ENCODE data around the gene PPP1R1B.

DNA sequence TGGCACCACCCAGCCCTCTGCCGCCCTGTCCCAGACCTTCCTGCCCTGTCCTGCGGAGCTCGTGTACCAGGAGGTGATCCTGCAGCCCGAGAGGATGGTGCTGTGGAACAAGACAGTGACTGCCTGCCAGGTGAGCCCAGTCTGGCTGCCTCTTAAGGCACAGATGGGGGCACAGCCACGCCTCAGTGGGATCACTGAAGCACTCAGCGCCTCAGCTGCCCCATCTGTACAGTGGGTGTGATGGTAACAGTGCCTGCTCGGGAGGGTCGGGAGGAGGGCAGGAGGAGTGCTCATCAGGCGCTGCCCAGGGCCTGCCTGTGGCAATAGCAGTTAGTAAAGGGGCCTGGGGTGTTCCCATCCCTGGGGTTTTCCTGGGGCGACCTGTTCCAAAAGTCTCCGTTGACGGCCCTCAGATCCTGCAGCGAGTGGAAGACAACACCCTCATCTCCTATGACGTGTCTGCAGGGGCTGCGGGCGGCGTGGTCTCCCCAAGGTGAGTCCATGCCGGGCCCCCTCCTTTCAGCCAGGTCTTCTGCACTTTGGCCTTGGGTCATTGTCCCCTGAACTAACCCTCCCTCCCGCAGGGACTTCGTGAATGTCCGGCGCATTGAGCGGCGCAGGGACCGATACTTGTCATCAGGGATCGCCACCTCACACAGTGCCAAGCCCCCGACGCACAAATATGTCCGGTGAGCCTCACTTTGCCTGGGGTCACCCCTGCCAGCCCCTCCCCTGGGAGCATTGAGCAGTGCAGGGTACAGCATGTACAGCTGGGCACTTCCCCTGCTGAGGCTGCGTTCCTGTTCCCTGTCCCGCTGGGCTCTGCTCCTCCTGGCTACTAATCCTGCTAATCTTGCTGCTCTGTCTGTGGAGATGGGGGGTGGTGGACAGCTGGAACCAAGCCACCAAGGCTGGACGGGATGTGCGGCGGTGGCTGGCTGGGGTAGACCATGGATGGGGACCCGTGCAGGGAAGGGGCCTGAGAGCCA is 33.9 kb downstream of the PPP1R1B start:
- TF ChIP-seq, protein P1, sequence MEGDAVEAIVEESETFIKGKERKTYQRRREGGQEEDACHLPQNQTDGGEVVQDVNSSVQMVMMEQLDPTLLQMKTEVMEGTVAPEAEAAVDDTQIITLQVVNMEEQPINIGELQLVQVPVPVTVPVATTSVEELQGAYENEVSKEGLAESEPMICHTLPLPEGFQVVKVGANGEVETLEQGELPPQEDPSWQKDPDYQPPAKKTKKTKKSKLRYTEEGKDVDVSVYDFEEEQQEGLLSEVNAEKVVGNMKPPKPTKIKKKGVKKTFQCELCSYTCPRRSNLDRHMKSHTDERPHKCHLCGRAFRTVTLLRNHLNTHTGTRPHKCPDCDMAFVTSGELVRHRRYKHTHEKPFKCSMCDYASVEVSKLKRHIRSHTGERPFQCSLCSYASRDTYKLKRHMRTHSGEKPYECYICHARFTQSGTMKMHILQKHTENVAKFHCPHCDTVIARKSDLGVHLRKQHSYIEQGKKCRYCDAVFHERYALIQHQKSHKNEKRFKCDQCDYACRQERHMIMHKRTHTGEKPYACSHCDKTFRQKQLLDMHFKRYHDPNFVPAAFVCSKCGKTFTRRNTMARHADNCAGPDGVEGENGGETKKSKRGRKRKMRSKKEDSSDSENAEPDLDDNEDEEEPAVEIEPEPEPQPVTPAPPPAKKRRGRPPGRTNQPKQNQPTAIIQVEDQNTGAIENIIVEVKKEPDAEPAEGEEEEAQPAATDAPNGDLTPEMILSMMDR (IDR thresholded peaks at IDR 0.05; ENCODE audit: low read length): no peak
- no peak for TF ChIP-seq EZH2phosphoT487 (IDR thresholded peaks at IDR 0.05; ENCODE audit: low read length)
- no peak for TF ChIP-seq EZH2 (optimal IDR thresholded peaks at IDR 0.05; ENCODE audit: low read depth, low read length)

Measured in MM.1S (cell line).